SK-N-SH (cell line): ENCODE measurements around the gene CLEC16A. TPM values are rescaled to one million over a fixed set of nuclear protein-coding genes. Genes with fewer than 3 reads are reported as not detected.

Experiments
- CTCF ChIA-PET: fragments of 300-600, 350-600 bp; formaldehyde crosslinking; extraction: SDS; loops from one replicate; lab custom pipeline; 2021; lab: Yijun Ruan, JAX
- POLR2A ChIA-PET: fragments of 350-600 bp; sonication (Branson Sonifier 250); formaldehyde crosslinking; extraction: SDS; loops from one replicate; lab custom pipeline; 2020; ENCODE audit warnings: antibody characterized with exemption, inconsistent platforms; lab: Yijun Ruan, JAX
- DNase-seq: peaks from one replicate; pipeline ENCODE4 v3.0.0; 2012
- H2AFZ ChIP-seq: fragments of 200-600 bp; sonication (generic); 2 replicates; pipeline ENCODE4 v1.8.1; 2016; ENCODE audit warnings: antibody characterized with exemption, mild to moderate bottlenecking, low read depth
- H3F3A ChIP-seq: fragments of 200-600 bp; sonication (generic); replicated peaks from 2 replicates; pipeline ENCODE3; 2016; ENCODE audit warnings: antibody characterized with exemption, mild to moderate bottlenecking; ENCODE audit not compliant: insufficient read depth
- H3K27ac ChIP-seq, 2 experiments: fragments of 200-500 bp in 1 of 2; fragments of 200-600 bp in 1 of 2; sonication (Bioruptor generic) in 1 of 2; sonication (generic), shearing (Covaris generic) in 1 of 2; 2 replicates each; pipeline versions ENCODE4 v1.5.1 to v1.6.1; 2014 to 2016; ENCODE audit warnings: low read depth in 2 of 2, inconsistent platforms in 1 of 2, low read length in 1 of 2, mild to moderate bottlenecking in 1 of 2, mixed read lengths in 1 of 2
- H3K27me3 ChIP-seq: fragments of 200-600 bp; sonication (generic), shearing (Covaris generic); 2 replicates; pipeline ENCODE4 v1.6.1; 2016; ENCODE audit warnings: mixed run types; ENCODE audit not compliant: insufficient read depth
- H3K36me3 ChIP-seq, 2 experiments: fragments of 200-500 bp in 1 of 2; fragments of 200-600 bp in 1 of 2; sonication (Bioruptor generic) in 1 of 2; sonication (generic) in 1 of 2; replicated peaks in 1 of 2; 2 replicates each; pipeline versions ENCODE3 to v1.5.1; 2014 to 2016; ENCODE audit warnings: low read length in 1 of 2, mild to moderate bottlenecking in 1 of 2; ENCODE audit not compliant: insufficient read depth in 2 of 2, control insufficient read depth in 1 of 2
- H3K4me1 ChIP-seq, 2 experiments: fragments of 200-500 bp in 1 of 2; fragments of 200-600 bp in 1 of 2; sonication (Bioruptor generic) in 1 of 2; sonication (generic), shearing (Covaris generic) in 1 of 2; 2 replicates each; pipeline versions ENCODE4 v1.5.1 to v1.6.1; 2014 to 2016; ENCODE audit warnings: low read depth in 1 of 2, low read length in 1 of 2, mixed run types in 1 of 2; ENCODE audit not compliant: insufficient read depth in 2 of 2, control insufficient read depth in 1 of 2
- H3K4me2 ChIP-seq: fragments of 200-600 bp; sonication (generic), shearing (Covaris generic); 2 replicates; pipeline ENCODE4 v1.6.1; 2017; ENCODE audit warnings: mixed run types
- H3K4me3 ChIP-seq, 2 experiments: fragments of 200-500 bp in 1 of 2; fragments of 200-600 bp in 1 of 2; sonication (Bioruptor generic) in 1 of 2; sonication (generic), shearing (Covaris generic) in 1 of 2; 2 replicates each; pipeline versions ENCODE4 v1.5.1 to v1.8.1; 2014 to 2016; ENCODE audit warnings: low read depth in 2 of 2, inconsistent platforms in 1 of 2, low read length in 1 of 2, mild to moderate bottlenecking in 1 of 2, mixed read lengths in 1 of 2, moderate library complexity in 1 of 2
- H3K79me2 ChIP-seq: fragments of 200-600 bp; sonication (generic); 2 replicates; pipeline ENCODE4 v1.8.1; 2017; ENCODE audit warnings: mild to moderate bottlenecking; ENCODE audit not compliant: insufficient read depth
- H3K9ac ChIP-seq: fragments of 200-600 bp; sonication (generic); 2 replicates; pipeline ENCODE4 v1.6.1; 2017; ENCODE audit warnings: mixed run types
- H3K9me2 ChIP-seq: fragments of 200-600 bp; sonication (generic); 2 replicates; pipeline ENCODE4 v1.6.1; 2017; ENCODE audit warnings: mixed run types
- H3K9me3 ChIP-seq: fragments of 200-600 bp; sonication (generic); 2 replicates; pipeline ENCODE4 v1.6.1; 2017; ENCODE audit warnings: mixed run types, mild to moderate bottlenecking, moderate library complexity
- H4K20me1 ChIP-seq: fragments of 200-600 bp; sonication (generic); 2 replicates; pipeline ENCODE4 v1.6.1; 2017; ENCODE audit warnings: mild to moderate bottlenecking, mixed run types; ENCODE audit not compliant: insufficient read depth
- CTCF ChIP-seq: fragments of 200-600 bp; sonication (generic); IDR thresholded peaks from 2 replicates; pipeline ENCODE4 v1.6.1; 2017; ENCODE audit warnings: antibody characterized with exemption, mild to moderate bottlenecking, moderate library complexity
- FOXM1 ChIP-seq: IDR thresholded peaks from 2 replicates; pipeline ENCODE4 v1.4.0; 2012; ENCODE audit warnings: low read depth, mild to moderate bottlenecking
- RAD21 ChIP-seq: IDR thresholded peaks from 2 replicates; pipeline ENCODE4 v1.6.1; 2012; ENCODE audit warnings: mild to moderate bottlenecking, low read length
- REST ChIP-seq: IDR thresholded peaks from 2 replicates; pipeline ENCODE4 v1.6.1; 2012; ENCODE audit warnings: mild to moderate bottlenecking, low read depth, low read length, moderate library complexity
- SIN3A ChIP-seq: IDR thresholded peaks from 2 replicates; pipeline ENCODE4 v1.6.1; 2012; ENCODE audit warnings: low read depth, mild to moderate bottlenecking, low read length, moderate library complexity, borderline replicate concordance
- SMC3 ChIP-seq: IDR thresholded peaks from 2 replicates; pipeline ENCODE4 v1.6.1; 2012; ENCODE audit warnings: low read depth, low read length, improper control_type of control experiment
- TCF12 ChIP-seq: IDR thresholded peaks from 2 replicates; pipeline ENCODE4 v1.4.0; 2012
- WGBS: methylation state at CpG from one replicate; pipeline ENCODE4 v1.1.6; 2017; ENCODE audit warnings: low lambda C conversion rate; 5-methylcytosine and 5-hydroxymethylcytosine counted together
- polyA plus RNA-seq, 3 experiments: library from polyadenylated mRNA; depleted of rRNA; stranded (reverse); fragments of >200 nt; gene quantifications; 2 replicates each; pipeline ENCODE4 v1.2.3, GENCODE V29; 2012

CLEC16A gene
- polyA plus RNA-seq, 1 of the 3 experiments (the other 2 are of a cell fraction): 13.7 TPM

- no peak for TF ChIP-seq REST
- no peak for TF ChIP-seq RAD21
- no peak for TF ChIP-seq CTCF
- no peak for TF ChIP-seq FOXM1
These were observed 128.2 kb downstream of the CLEC16A start (continued) for GRCh38 chr16:11072420-11073153.

GRCh38 chr16:11073407-11073999 is 129.1 kb downstream of the CLEC16A start:
- H3K36me3 ChIP-seq: peaks cover 0 to 5% of the 10 kb centered on the region in 2 experiments
- no peak overlapping the region for H3K9ac ChIP-seq
- peaks cover 5% of the 10 kb centered on the region for H3F3A ChIP-seq
- H3K9me3 ChIP-seq: no peaks in the 10 kb centered on the region
- no peaks in the 10 kb centered on the region for H3K79me2 ChIP-seq
- no peak overlapping the region for H3K27ac ChIP-seq
- WGBS: 96% methylated on average over 7 of the region's 11 CpGs
- H4K20me1 ChIP-seq: no peaks in the 10 kb centered on the region
- no peak for DNase-seq
- H3K9me2 ChIP-seq: no peaks in the 10 kb centered on the region
- peaks cover 7 to 28% of the 10 kb centered on the region in 2 experiments for H3K4me1 ChIP-seq
- ChIA-PET CTCF (interaction anchor here (1.2 to 1.7 kb wide), 3 partner anchors 10 to 182 kb away, joined by 4 to 5 read pairs (median 4); partner anchors contain the start of gene SOCS1), POLR2A (no interaction called here)
- no peak overlapping the region for H2AFZ ChIP-seq
- TF ChIP-seq SMC3: no peak
- no peak for TF ChIP-seq TCF12
- TF ChIP-seq REST: no peak
- no peak for TF ChIP-seq SIN3A
- no peak overlapping the region for H3K4me2 ChIP-seq
- no peak overlapping the region for H3K4me3 ChIP-seq
- no peaks in the 10 kb centered on the region for H3K27me3 ChIP-seq
